Fibroblast of villous mesenchyme (primary cell): ENCODE data around the gene DAB1. TPM values are rescaled to one million over a fixed set of nuclear protein-coding genes. Genes with fewer than 3 reads are reported as not detected.

Experiments
- DNase-seq: peaks from one replicate; pipeline ENCODE4 v3.0.0-alpha.2; 2010; ENCODE audit warnings: low read depth
- H3K4me3 ChIP-seq: 2 replicates; pipeline ENCODE4 v1.5.1; 2011; ENCODE audit warnings: low read depth, mild to moderate bottlenecking, low read length
- CTCF ChIP-seq: IDR thresholded peaks from 2 replicates; pipeline ENCODE4 v1.5.1; 2012; ENCODE audit warnings: low read depth, mild to moderate bottlenecking, low read length; ENCODE audit not compliant: insufficient read depth
- total RNA-seq: library from RNA; depleted of rRNA; stranded (reverse); fragments of >200 nt; gene quantifications from 2 replicates; pipeline ENCODE4 v1.2.3, GENCODE V29; 2012

Gene DAB1
- total RNA-seq, 1 donor: not detected

- no peak overlapping the region for H3K4me3 ChIP-seq
- no peak for TF ChIP-seq CTCF
- no peak for DNase-seq
Measured at GRCh38 chr1:57138432-57139078, 285.3 kb downstream of the DAB1 start.

GRCh38 chr1:57137980-57138379, 285.9 kb downstream of the DAB1 start:
- TF ChIP-seq CTCF: no peak
- H3K4me3 ChIP-seq: no peak overlapping the region
- DNase-seq: no peak

GRCh38 chr1:57134803-57135202, 289.1 kb downstream of the DAB1 start:
- no peak for TF ChIP-seq CTCF
- H3K4me3 ChIP-seq: no peak overlapping the region
- no peak for DNase-seq

- TF ChIP-seq CTCF: no peak
- DNase-seq: no peak
- no peak overlapping the region for H3K4me3 ChIP-seq
Measured at GRCh38 chr1:57133686-57134085, 290.2 kb downstream of the DAB1 start.

DNA sequence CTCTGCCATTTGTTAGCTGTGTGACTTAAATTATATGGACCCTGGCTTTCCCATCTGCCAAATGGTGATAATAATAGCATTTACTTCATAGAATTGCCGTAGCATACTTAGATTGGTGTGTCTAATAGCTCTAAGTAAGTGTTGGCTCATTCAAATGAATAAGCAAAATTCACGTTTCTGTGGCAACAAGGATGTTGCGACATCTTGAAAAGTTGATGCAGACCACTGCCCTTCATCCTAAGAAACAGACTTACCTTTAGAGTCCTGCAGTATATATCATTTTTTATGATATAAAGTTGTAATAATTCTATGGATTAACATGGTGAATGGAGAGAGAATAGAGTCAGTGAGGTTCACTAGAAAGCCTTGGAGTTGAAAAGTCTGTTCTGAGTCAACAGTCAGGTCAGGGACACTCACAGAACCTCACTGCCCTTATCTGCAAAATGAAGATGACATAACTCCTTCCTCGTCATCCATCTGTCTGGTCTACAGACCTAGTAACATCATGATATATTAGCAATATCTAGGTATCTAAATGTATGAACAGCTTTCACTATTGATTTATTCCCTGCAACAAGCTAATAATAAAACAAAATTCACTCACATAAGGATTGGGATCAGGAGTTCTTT, 290.8 kb downstream of the DAB1 start:
- no peak overlapping the region for H3K4me3 ChIP-seq
- no peak for DNase-seq
- TF ChIP-seq CTCF: no peak

DNA sequence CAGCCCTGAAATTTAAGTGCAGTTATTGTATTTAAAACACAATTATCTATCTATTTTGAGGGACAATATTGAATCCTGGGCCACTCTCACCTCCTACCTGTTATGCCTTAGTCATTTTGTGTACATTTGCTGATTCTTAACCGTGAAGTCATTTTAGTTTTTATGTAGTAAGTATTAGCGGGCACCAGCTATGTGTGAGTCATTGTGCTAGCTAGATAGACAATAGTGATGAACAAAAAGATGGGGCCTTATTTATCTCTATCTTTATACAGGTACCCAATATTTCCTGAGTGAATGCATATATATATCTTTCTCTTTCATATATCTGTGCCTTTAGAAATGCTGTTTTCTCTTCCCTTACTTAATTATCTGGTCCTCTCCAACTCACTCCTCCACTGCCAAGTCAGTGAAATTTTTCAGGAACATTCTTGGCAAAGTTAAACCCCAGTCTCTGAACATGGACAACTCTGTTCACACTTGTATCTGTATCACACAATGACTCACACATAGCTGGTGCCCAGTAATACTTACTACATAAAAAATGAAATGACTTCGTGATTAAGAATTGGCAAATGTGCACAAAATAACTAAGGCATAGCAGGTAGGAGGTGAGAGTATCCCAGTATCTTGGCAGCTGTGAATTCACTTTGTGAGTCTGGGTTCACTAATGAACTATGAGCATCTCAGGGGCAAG, 292.0 kb downstream of the DAB1 start:
- TF ChIP-seq CTCF: no peak
- DNase-seq: no peak
- no peak overlapping the region for H3K4me3 ChIP-seq

- DNase-seq: no peak
- no peak overlapping the region for H3K4me3 ChIP-seq
- no peak for TF ChIP-seq CTCF
Measured at GRCh38 chr1:57131257-57131656, 292.6 kb downstream of the DAB1 start.
